ENCODE data around the gene ADK. TPM values are rescaled to one million over a fixed set of nuclear protein-coding genes. Genes with fewer than 3 reads are reported as not detected.
A peak's percentile ranks its signal among the peaks of the same experiment; 100 is the strongest.

The ADK gene
- total RNA-seq, 6 experiments from 2014 or later, result 54.2 to 92.5 (median 63.5) TPM

DNA sequence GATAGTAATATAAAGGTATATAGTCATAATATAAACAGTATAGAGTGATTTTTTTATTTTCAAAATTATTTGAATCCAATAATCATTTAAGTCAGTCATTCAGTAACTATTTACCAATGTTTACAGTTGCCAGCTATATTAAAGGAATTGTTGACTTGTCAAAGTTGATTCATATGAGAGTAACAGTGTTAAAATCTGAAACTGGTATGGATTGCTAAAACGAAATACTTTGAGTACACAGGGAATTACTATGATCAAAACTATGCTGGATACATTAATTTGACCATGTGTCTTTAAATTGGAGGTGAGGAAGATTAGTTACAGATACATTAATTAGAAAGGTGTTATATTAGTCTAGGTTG is 282.6 kb downstream of the ADK start:
- no peak for ATAC-seq
- H3K36me3 ChIP-seq, result no peaks in the 10 kb centered on the region
- H3K27me3 ChIP-seq, result no peaks in the 10 kb centered on the region
- no peaks in the 10 kb centered on the region for H3K4me1 ChIP-seq
- no peaks in the 10 kb centered on the region for H3K9me3 ChIP-seq
- no peak overlapping the region for H3K4me3 ChIP-seq
- WGBS (ENCODE audit: insufficient coverage, low coverage, low lambda C conversion rate, missing lambda C conversion rate), result 56% methylated on average over 1 of the region's 1 CpG
- intact Hi-C loops (cut with DNase I), result no loop called here
- H3K27ac ChIP-seq, result no peak overlapping the region
- no peak for TF ChIP-seq POLR2A (IDR thresholded peaks at IDR 0.05)
- TF ChIP-seq, protein P1, sequence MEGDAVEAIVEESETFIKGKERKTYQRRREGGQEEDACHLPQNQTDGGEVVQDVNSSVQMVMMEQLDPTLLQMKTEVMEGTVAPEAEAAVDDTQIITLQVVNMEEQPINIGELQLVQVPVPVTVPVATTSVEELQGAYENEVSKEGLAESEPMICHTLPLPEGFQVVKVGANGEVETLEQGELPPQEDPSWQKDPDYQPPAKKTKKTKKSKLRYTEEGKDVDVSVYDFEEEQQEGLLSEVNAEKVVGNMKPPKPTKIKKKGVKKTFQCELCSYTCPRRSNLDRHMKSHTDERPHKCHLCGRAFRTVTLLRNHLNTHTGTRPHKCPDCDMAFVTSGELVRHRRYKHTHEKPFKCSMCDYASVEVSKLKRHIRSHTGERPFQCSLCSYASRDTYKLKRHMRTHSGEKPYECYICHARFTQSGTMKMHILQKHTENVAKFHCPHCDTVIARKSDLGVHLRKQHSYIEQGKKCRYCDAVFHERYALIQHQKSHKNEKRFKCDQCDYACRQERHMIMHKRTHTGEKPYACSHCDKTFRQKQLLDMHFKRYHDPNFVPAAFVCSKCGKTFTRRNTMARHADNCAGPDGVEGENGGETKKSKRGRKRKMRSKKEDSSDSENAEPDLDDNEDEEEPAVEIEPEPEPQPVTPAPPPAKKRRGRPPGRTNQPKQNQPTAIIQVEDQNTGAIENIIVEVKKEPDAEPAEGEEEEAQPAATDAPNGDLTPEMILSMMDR (IDR thresholded peaks at IDR 0.05), result no peak
- DNase-seq, result no peak

DNA sequence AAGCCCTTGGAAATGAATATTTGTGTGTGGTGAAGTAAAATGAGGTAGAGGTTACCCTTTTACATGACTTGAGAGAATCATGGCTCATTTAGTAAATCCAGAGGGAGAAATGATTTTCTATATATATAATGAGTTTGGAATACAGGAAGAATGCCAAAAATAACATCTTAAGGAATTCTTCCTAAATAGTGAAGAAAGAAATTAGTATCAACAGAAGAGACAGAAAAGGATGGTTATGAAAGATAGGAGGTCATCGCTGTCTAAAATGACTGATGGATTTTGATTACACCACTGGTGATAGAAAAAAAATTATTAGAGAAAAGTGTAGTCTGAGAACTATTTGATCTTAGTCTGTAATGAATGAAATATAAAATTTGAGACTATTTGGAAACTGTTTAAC is 283.0 kb downstream of the ADK start:
- H3K4me1 ChIP-seq, result no peaks in the 10 kb centered on the region
- DNase-seq (no peak), ATAC-seq (no peak)
- intact Hi-C loops (cut with DNase I), result no loop called here
- no peaks in the 10 kb centered on the region for H3K36me3 ChIP-seq
- H3K9me3 ChIP-seq, result no peaks in the 10 kb centered on the region
- TF ChIP-seq POLR2A (IDR thresholded peaks at IDR 0.05), result no peak
- H3K27ac ChIP-seq, result no peak overlapping the region
- whole genome bisulfite sequencing (ENCODE audit: insufficient coverage, low coverage, low lambda C conversion rate, missing lambda C conversion rate), result 69% methylated on average over 1 of the region's 1 CpG
- no peak overlapping the region for H3K4me3 ChIP-seq
- H3K27me3 ChIP-seq, result no peaks in the 10 kb centered on the region

DNA sequence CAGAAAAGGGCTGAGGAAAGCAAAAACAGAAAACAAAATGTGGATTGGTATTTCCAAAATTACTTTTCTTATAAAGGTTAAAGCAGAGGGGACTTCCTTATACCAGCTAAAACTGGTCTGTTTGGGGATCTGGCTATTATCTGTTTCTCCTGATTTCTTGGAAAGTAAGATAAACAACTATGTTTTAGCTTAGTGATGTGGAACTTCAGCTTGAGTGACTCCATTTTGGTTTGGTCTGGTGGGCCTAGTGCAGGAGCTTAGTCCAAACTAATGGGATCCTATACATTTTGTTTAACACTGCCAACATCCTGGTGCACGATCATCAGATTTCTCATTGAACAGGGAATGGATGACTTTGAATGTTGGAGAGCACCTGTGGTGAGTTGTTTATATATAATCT is 283.5 kb downstream of the ADK start:
- no peaks in the 10 kb centered on the region for H3K36me3 ChIP-seq
- intact Hi-C loops (cut with DNase I), result no loop called here
- H3K4me1 ChIP-seq, result no peaks in the 10 kb centered on the region
- no peak overlapping the region for H3K27ac ChIP-seq
- TF ChIP-seq POLR2A (IDR thresholded peaks at IDR 0.05), result no peak
- TF ChIP-seq, protein P1 (IDR thresholded peaks at IDR 0.05), result no peak
- ATAC-seq, result no peak
- H3K4me3 ChIP-seq, result no peak overlapping the region
- WGBS (ENCODE audit: insufficient coverage, low coverage, low lambda C conversion rate, missing lambda C conversion rate), result 100% methylated on average over 1 of the region's 1 CpG
- DNase-seq, result no peak
- no peaks in the 10 kb centered on the region for H3K9me3 ChIP-seq
- H3K27me3 ChIP-seq, result no peaks in the 10 kb centered on the region

DNA sequence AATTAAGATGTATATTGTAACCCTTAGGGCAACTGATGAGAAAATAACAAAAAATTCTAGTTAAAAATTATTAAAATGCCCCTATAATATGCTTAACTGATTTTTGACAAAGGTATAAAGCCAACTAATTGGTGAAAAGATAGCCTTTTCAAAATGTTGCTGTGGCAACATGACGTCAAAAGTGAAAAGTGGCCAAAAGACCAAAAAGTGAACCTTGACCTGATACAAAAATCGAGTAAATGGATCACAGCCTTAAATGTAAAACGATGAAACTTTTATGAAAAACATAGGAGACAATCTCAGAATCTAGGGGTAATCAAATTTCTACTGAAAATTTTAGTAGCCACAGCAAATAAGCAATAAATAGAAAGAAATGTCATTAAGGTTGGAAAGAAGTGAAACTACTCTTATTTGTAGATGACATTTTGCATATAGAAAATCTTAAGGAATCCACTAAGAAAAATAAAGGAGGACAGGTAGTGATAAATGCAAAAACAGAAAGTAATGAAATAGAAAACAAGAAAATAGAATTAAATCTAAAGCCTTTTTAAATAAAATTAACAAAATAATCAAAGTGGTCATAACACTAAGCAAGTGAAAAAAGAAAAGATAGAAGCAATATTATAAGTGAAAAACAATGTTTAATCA is 285.6 kb downstream of the ADK start:
- intact Hi-C loops (cut with DNase I), result no loop called here
- no peaks in the 10 kb centered on the region for H3K9me3 ChIP-seq
- TF ChIP-seq POLR2A (IDR thresholded peaks at IDR 0.05), result no peak
- TF ChIP-seq, protein P1 (IDR thresholded peaks at IDR 0.05), result no peak
- H3K27ac ChIP-seq, result no peak overlapping the region
- 29% methylated on average over 3 of the region's 3 CpGs for WGBS (ENCODE audit: insufficient coverage, low coverage, low lambda C conversion rate, missing lambda C conversion rate)
- DNase-seq (no peak), ATAC-seq (peak in 2 of 4 donors; percentile 36 to 44)
- no peaks in the 10 kb centered on the region for H3K27me3 ChIP-seq
- H3K4me3 ChIP-seq, result no peak overlapping the region
- H3K4me1 ChIP-seq, result no peaks in the 10 kb centered on the region
- no peaks in the 10 kb centered on the region for H3K36me3 ChIP-seq

DNA sequence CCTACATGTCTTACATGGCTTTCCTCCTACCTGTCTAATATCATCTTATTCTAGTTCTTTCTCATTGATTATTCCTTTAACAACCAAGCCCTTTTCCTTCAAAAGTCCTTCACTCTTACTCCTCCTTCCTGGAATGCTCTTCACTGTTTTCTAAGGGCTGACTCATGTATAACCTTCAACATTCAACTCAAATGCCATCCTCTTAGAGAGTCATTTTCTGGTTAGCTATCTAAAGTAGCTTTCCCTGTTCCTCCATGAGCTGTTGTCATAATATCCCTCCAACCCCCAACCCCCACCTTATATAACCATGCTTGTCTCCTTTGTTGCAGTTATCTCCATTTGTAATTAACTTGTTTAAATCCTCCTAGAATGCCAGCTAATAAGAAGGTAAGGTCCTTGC is 286.8 kb downstream of the ADK start:
- no peak for ATAC-seq
- no peak for DNase-seq
- H3K4me3 ChIP-seq, result no peak overlapping the region
- no peaks in the 10 kb centered on the region for H3K9me3 ChIP-seq
- no peak overlapping the region for H3K27ac ChIP-seq
- H3K36me3 ChIP-seq, result no peaks in the 10 kb centered on the region
- H3K27me3 ChIP-seq, result no peaks in the 10 kb centered on the region
- no peaks in the 10 kb centered on the region for H3K4me1 ChIP-seq
- intact Hi-C loops (cut with DNase I), result no loop called here
- TF ChIP-seq POLR2A (IDR thresholded peaks at IDR 0.05), result no peak
- TF ChIP-seq, protein P1 (IDR thresholded peaks at IDR 0.05), result no peak

All from right lobe of liver (tissue), 6 donors.